ENCODE results near the gene FZD4.
"Not testable (repeated sequence)": the region's sequence is repeated elsewhere in the genome, so short reads cannot be mapped to it uniquely, and the experiment has no call there.

Gene FZD4

DNA sequence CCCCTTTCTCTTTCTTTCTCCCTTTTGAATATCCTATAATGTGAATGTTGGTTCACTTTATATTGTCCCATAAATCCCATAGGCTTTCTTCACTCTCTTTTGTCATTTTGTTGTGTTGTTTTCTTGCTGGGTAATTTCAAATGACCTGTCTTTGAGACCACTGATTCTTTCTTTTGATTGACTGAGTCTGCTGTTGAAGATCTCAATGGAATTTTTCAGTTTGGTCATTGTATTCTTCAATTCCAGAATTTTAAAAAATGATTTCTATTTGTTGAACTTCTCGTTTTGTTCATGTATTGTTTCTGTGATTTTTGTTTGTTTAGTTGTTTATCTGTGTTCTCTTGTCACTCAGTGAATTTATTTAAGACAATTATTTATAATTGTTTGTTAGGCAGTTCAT, 17.5 kb upstream of the FZD4 start:
- no peak for DNase-seq

DNA sequence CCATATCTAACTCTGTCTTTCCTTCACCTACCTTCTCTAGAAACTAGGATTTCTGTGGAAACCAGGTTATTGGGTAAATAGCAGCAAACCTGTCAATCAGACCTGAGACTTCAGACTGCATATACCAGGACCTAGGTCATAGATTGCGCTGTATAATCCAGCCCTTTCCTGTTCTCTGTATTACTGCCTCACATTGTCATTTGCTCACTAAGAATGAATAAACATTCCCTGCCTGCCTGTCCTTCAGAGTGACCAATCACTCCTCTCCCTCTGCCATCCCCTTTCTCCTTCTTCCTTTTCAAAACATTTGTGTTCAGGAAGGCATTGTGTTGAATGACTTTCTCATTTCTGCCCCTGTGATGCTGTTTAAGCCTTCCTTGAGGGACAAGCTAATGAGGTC, 14.1 kb upstream of the FZD4 start:
- DNase-seq: no peak

DNA sequence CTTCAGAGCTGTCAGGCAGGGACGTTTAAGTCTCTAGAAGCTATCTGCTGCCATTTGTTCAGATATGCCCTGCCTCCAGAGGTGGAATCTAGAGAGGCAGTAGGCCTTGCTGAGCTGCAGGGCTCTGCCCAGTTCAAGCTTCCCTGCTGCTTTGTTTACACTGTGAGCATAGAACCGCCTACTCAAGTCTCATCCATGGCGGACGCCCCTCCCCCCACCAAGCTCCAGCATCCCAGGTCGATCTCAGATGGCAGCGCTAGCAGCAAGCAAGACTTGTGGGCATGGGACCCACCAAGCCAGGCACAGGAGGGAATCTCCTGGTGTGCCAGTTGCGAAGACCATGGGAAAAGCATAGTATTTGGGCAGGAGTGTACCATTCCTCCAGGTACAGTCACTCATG, 12.4 kb upstream of the FZD4 start:
- not testable (repeated sequence) for DNase-seq

DNA sequence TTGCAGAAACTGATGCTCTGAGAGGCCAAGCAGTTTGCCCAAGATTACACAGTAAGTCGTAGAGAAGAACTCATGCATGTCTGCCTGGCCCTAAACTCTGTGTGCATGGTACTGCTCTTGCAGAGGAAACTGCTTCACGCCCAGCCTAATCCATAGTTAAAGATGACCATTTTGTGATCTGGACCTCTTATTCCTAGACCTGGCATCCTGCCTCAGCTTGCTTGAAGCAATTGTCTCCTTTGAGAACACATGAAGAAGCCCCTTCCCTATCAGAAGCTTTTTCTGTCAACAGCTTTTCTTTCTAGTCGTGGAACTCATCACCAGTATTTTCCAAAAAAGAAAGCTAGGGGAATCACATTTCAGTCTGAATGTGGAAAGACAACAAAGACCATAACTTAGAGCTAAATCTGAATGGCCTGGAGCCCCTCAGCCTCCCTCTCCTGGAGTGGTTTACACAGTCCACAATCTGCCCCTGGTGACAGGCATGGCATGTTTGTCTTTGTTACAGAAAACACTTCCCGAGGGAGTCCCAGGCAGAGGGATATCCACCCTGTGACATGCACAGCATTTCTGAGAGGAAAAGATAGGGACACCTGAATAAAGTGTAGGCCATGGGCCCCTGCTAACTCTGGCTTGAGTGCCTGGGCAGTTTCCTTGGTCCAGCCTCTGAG, 2.9 kb upstream of the FZD4 start:
- no peak for DNase-seq

DNA sequence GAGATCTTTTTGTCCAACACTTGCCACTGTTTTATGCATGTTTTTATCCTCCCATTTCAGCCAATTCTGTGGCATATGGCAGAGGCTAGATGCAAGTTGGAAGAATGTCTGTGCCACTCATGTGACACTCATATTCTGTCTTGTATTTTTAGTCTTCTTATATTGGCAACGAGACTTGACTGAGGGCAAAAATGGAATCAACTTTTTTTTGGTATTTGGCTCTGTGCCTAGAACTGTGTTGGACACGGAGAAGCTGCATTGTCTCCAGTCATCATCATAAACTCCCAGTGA, 1.7 kb upstream of the FZD4 start:
- no peak for DNase-seq

DNA sequence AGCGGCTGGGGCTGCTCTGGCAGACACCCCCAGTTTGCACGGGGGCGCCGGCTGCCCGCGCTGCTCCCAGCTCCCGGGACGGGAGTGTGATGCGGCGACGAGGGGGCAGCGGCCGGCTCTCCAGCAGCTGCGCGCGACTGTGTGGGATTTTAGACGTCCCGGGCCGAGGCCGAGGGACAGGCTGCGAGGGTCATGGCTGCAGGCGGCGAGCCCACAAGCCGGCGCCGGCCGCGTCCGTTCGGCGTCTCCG, 159 bp downstream of the FZD4 start:
- no peak for DNase-seq

DNA sequence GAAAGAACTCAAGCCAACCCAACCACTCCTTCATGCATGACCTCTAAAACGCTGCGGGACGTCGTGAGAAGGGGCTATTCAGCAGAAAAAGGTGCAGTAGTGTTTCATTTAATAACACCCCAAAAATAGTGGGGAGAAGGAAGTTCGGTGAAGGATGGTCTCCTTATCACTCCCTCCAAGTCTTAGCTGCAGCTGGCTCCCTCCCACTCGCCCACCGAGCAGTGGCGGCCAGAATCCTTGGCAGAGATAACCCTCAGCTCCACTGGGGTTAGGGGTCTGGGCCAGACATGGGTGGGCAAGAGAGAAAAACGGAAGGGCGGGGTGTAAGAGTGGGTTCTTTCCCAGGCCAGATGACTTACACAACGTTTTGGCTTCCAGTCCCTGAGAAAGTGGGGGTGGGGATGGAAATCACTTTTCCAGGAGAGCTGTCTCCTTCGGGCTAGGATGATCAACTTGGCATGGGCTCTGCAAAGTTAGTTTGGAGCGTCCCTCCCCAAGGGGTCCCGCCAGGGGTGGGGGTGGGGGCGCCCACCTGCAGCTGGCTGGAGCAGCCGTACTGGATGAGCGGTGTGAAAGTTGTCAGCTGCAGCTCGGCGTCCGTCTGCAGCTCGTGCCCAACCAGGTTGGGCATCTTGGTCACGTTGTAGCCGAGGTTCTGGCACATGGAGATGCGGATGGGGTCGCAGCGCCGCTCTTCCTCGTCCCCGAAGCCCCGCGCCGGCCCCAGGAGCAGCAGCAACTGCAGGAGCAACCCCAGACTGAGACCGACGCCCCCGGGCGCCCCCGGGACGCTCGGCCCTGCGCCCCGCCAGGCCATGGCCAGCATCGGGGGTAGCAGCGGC, 705 bp downstream of the FZD4 start:
- no peak for DNase-seq

DNA sequence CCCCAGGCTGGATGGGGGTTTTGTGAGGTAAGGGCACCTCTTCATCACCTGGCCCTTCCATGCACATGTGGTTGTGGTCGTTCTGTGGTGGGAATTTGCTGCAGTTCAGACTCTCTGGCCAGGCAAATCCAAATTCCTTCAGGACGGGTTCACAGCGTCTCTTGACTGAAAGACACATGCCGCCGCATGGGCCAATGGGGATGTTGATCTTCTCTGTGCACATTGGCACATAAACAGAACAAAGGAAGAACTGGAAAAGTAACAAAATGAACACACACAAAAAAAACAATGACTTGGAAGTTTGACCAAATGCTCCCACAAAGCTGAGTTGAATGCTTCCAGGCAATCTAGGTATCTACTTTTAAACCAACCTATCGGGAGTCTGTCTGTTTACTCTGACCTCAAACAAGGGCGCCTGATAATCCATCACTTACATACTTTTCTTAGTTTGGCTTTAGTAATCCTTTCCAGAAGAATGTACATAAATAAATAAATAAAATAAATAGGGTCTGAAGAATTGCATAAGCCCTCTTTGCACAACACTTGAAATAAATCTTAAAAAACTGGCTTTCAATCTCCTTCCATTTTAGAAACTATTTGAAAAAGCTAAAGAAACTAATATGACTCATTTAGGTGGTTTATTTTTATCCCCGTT, 2.8 kb downstream of the FZD4 start:
- no peak for DNase-seq

DNA sequence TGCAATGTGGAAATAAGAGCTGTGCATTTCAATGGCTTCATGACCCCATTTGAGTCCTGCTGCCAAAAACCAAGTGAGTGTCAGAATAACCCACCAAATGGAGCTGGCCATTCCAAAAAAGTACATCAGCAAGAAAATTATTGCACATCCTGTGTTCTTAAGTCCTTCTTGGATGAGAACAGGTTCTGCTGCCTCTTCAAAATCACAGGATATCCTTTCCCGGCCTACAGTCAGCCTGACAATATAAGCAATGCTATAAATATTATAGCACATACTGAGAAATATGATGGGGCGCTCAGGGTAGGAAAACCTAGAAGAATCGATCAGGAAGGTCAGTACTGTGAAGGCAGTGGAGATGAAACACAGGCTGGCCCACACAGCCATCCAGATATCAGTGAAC, 3.5 kb downstream of the FZD4 start:
- no peak for DNase-seq

DNA sequence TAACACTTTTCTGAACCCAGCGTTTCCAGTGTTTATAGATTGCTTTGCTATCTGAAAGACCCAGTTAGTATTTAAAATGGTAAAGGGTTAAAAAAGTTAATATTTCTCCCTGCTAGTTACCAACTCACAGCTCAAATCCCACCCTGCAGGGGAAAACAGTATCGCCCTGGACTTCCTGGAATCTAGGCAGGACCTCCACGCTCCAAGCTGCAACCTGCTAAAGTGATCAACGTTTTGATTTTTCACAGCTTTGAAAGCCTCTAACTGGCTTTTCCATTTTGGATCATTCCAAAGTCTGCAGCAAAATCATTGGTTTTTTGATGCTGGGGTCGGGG, 4.6 kb downstream of the FZD4 start:
- no peak for DNase-seq

DNA sequence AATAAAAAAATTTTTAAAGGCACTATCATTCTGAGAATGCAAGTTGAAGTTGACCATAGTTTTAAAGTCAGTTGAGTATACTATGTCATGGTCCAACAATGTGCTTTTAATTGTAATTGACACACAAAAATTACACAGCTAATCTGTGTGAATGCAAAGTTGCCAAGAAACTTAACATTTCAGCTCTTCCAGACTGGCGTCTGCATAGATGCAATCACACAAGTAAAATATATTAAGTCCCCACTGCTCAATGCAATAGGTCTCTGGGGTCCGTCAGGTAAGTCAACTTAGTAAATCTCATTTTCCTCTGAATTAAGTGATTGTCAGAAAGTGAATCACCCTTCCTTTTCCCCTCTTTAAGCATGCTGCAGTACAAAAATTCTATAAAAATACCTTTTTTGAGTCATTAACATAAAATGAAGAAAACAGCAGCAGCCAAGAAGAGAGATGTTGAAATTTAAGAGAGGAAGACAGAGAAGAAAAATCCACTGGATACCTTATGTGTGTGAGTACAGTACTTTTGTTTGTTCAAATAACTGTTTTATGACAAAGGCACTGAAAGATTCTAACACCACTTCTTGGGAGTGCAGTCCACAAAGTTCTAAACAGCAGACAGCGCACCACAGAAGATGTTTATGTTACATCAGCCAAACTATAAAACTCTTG, 5.1 kb downstream of the FZD4 start:
- DNase-seq: no peak

DNA sequence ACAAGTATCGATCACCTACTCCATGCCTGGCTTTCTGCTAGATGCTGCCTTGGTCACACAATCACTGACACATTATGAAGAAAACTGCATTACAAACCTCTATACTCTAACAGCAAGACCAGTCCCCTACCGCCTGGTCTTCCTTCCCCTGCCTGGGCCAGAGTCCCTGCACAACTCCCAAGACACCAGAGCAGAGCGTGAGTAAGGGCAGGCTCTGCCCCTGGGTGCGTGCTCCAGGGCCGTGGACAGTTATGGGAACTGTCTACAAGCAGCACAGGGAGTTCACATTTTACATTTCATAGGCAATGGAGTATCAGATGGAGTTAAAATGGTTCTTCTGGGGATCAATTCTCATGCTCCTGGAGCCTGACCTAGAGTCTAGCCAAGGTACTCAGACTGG, 6.5 kb downstream of the FZD4 start:
- DNase-seq: no peak

DNA sequence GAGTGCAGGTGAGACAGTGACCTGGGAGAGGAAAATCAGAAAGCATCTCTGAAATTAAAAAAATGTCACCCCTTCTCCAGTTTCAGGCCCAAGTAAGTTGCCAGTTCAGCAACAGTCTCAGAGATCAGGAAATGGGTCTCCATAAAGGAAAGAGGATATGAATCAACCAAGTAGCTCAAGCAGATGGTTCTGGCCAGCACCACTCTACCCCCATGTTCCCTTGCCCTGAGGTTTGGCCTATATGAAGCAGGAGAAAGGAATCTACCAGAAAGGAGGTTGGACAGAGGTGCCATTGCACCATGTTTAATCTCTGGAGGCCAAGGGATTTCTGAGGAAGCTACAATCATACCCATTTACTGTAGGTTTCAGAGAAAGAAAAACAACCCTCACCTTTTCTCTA, 7.7 kb downstream of the FZD4 start:
- no peak for DNase-seq

DNA sequence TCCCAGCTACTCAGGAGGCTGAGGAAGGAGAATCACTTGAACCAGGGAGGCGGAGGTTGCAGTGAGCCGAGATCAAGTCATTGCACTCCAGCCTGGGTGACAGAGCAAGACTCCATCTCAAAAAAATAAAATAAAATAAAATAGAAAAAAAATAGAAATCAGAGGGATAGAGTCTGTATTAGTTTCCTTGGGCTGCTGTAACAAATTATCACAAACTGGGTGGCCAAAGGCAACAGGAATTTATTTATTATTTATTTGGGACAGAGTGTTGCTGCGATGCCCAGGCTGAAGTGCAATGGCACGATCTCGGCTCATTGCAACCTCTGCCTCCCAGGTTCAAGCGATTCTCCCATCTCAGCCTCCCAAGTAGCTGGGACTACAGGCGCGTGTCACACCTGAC, 11.7 kb downstream of the FZD4 start:
- DNase-seq: not testable (repeated sequence)

DNA sequence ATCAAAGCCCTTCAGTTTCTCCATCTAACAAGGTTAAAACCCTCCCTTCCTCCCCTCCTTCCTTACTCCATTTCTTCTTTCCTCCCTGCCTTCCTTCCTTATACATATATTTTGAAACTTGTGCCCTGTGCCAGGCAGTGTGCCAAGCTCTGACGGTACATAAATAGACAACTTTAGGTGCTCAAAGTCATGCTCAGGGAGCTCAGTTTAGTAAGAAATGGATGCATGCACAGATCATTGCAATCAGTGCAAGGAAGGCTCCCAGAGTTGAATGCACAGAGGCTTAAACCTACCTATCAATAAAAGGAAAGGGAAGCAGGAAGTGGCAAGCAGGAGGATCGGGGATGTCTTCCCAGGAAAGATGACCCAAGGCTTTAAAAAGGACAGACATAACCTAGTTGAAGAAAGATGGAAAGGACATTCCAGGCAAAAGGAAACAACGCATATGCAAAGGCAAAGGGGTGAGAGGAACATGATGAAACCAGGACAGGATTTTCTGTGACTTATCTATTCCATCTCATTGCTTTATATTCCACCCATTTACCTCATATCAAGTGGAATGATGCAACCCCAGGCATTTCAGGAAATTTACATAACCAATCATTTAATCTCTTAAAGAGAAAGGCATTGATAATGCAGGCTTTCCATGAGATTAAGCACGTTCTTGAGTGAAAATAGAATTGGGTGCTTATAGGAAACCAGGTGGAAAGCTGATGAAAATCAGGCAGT, 13.2 kb downstream of the FZD4 start:
- DNase-seq: no peak

DNA sequence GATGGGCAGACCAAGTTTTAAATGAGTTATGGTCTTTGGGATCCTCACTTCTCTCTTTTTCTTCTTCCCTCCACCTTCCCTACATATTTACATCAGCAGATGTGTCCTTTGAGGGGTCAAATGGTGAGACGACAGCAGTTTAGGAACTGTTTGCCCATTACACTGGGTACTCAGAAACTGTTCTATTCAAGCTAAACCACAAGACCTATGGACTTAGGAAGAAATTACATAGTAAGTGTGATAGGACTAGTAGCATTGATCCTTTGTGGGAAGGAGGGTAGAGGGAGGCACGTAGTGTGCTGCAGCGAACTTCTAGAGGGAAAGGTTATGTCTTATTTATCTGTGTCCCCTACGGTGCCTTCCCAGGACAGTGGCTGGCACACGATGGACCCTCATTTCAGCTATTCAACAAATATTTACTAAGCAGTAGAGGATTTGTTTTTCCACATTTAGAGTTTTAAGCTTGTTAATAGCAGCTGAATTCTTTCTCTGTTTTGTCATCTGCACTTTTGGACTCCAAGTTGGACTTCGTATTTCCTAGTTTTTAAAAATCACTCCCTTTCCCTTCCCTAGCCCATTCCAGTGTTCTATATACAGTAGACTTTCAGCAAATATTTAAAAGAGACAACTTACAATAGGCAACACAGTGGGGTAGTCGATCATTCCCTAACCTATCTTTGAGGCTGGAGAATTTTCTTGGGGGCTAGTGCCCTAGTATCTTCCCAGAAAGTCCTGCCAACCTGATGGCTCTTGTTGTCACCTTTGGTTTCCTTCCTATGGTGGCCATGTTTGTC, 13.9 kb downstream of the FZD4 start:
- no peak for DNase-seq

DNA sequence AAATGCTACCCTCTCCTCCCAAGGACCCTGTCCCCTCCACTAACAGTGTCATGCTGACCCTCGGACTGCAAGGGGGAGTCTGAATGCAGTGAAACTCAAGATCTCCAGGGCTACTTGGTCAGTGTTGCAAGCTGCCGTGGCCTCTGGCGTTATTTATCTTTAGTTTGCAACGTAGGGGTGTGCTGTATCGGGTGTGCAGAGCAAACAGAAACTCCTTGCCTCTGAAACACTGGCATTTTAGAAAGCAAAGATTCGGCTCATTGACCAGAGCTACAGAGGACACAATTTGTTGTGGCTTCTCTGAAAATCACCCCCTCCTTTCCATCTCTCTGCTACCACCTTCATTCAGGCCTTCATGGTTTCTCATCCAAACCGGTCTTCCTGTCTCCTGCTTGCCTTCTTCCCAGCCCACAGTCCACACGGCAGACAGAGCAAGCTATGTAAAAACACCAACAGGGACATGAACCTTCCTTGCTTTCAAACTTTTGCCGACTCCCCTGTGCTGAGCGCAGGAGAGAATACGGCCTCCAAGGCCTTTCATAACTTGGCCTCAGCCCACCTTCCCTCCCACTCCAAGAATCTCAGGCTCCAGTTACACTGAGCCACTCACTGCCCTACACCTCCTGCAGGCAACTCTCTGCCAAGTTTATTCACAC, 14.9 kb downstream of the FZD4 start:
- no peak for DNase-seq

DNA sequence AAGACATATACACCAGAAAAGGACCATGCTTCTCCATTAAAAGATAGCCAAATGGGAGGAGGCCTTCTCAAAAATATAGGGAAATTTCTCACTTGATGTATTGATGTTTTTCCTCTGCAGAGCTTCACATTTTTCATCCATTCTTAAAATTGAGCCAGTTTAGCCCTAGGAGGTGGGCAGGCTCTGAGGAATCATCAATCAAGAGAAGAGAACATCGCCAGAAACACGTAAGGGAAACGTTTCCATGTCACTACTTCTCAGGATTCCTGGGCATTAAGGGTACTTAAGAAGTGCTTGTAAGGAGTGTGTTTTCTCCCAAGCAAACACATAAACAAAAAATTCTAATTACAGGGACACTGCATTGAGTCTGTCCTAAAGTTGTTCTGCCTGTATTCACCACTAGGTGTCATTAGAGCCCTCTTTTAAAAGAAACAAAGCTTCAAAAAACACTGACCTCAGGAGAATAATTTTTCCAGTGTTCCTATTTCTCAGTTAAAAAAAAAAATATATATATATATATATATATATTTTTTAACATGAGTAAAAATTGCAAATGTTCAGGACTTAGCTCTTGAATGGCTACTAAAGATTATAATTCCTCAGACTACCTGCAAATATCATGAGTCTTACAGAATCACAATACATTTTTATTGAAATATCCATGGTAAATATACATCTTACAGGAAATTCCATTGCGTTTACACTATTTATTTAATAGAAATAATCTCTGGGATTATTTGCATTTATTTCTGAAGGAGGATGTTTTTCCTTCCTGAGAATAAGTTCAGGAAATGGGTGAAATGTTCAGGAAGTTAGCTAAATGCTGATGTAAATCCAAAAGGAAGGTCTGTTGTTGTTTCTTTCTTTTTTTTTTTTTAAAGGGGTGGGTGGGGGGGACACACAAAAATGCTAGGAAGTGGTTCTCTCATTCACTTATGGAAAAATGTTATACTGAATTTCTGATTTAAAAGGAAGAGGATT, 16.0 kb downstream of the FZD4 start:
- no peak for DNase-seq

DNA sequence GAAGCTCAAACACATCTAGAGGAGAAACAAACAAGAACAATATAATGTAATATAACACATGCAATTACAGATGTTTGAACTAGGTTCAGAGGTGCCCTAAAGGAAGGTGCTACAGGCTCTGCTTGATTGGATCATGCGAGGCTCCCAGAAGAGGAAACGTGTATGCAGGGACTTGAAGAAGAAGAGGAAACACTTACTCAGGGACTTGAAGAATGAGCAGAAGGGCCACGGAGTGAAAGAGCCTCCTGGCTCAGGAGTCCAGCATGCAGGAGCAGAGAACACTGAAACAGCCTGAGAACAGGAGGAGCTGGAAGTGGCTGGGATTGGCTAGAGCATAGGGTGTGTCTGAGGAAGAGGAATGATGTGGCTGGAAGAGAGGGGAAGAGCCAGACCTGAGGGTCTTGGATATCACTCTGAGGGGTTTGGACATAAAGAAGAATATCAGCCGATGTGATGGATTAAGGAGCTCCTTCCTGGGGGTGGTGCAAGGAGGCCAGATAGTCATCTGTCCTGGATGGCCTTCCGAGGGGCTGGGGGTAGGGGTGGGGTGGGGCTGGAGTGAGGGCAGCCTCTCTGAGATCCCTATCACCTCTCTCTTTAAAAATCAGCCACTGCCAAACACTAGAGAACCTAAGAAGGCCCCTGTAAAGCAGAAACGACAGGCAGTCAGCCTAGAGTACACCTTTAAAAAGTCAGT, 16.8 kb downstream of the FZD4 start:
- DNase-seq: no peak

DNA sequence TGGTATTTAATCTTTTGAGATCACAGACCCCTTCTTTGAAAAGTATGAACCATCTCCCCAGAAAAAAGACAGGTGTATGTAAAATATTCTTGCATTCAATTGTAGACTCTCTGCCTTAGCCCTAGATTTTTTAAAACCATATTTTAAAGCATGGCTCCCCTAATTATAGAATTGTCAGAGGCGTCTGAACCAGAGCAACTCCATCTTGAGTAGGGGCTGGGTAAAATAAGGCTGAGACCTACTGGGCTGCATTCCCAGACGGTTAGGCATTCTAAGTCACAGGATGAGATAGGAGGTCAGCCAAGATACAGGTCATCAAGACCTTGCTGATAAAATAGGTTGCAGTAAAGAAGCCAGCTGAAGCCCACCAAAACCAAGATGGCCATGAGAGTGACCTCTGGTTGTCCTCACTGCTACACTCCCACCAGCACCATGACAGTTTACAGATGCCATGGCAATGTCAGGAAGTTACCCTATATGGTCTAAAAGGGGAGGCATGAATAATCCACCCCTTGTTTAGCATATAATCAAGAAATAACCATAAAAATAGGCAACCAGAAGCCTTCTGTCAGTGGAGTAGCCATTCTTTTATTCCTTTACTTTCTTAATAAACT, 17.9 kb downstream of the FZD4 start:
- DNase-seq: not testable (repeated sequence)

All from NCI-H510A (cell line).